ENCODE data around the gene TCF3. TPM values are rescaled to one million over a fixed set of nuclear protein-coding genes. Genes with fewer than 3 reads are reported as not detected.
A peak's percentile ranks its signal among the peaks of the same experiment; 100 is the strongest.

The TCF3 gene
- total and polyA plus RNA-seq, 2 donors (not counting 3 experiments of a cell fraction or from before 2014, with no cell fraction given), result 147 to 193 TPM

DNA sequence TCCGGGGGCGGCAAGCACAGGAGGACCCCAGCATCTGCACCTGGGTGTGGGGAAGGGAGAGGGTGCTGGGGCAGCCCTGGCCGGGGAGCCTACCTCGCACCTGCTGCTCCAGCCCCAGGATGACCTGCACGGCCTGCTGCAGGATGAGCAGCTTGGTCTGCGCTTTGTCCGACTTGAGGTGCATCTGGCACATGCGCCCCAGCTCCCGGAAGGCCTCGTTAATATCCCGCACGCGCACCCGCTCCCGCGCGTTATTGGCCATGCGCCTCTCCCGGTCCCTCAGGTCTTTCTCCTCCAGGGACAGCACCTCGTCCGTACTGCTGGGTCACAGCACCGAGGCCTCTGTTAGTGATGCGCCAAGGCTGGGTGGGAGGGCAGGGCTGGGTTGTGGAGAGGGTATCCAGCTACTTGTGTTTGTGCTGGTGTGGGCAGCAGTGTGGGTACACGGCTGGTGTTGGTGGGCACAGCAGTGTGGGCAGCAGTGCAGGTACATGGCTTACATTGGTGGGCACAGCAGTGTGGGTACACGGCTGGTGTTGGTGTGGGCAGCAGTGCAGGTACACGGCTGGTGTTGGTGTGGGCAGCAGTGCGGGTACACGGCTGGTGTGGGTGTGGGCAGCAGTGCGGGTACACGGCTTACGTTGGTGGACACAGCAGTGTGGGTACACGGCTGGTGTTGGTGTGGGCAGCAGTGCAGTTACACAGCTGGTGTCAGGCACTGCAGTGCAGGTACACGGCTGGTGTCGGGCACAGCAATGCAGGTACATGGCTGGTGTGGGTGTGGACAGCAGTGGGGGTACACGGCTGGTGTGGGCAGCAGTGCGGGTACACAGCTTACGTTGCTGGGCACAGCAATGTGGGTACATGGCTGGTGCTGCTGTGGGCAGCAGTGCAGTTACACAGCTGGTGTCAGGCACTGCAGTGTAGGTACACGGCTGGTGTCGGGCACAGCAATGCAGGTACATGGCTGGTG lies 40.0 kb downstream of the TCF3 start:
- CTCF ChIA-PET, result no interaction called here
- Histone ChIP-seq H3K9me1 (replicated peaks; ENCODE audit: control insufficient read depth, extremely low read depth, insufficient read depth, low read length) (no peaks in the 10 kb centered on the region), H3K9ac (replicated peaks; ENCODE audit: extremely low read depth, insufficient read depth, low read length) (no peak overlapping the region), H3K79me2 (ENCODE audit: control insufficient read depth, insufficient read depth, low read length) (no peaks in the 10 kb centered on the region), H3K4me3 (replicated peaks in 1 of 3; ENCODE audit: insufficient read depth in 1 of 3, low read depth in 1 of 3, low read length in 3 of 3) (no peak overlapping the region), H3K27ac (ENCODE audit: insufficient read depth, low read depth, low read length) (no peak overlapping the region), H3K9me3 (replicated peaks; ENCODE audit: control insufficient read depth, insufficient read depth, low read length) (no peaks in the 10 kb centered on the region), H3K27me3 (ENCODE audit: control insufficient read depth in 2 of 2, insufficient read depth in 2 of 2, low read length in 2 of 2) (no peaks in the 10 kb centered on the region), H3K36me3 (ENCODE audit: control insufficient read depth in 2 of 2, extremely low read depth in 1 of 2, insufficient read depth in 2 of 2, low read length in 2 of 2) (peaks cover 13 to 53% of the 10 kb centered on the region in 2 experiments), H4K20me1 (replicated peaks; ENCODE audit: control insufficient read depth, extremely low read depth, insufficient read depth, low read length) (no peaks in the 10 kb centered on the region), H3K4me2 (ENCODE audit: insufficient read depth, low read length) (no peak overlapping the region), H2AFZ (ENCODE audit: low read depth, low read length) (no peak overlapping the region), H3K4me1 (ENCODE audit: control insufficient read depth, extremely low read depth, insufficient read depth, low read length) (no peaks in the 10 kb centered on the region)
- dilution Hi-C loops (cut with MboI; ENCODE audit: extremely low pct_ligation_motif_present, low sequenced_read_pairs) (no loop called here), intact Hi-C loops (cut with micrococcal nuclease) (no loop called here)
- BruUV-seq (replicated peaks), result no TSS peak
- no peak for FAIRE-seq
- POLR2A ChIA-PET, result no interaction called here
- no peak for DNase-seq (ENCODE audit: low read depth, low spot score)
- TF ChIP-seq FOS (IDR thresholded peaks at IDR 0.05; ENCODE audit: borderline replicate concordance, insufficient read depth, low read length) (no peak), POLR2A (IDR thresholded peaks at IDR 0.05; ENCODE audit: low read depth, low read length) (no peak)

GRCh38 chr19:1611353-1611752 lies 41.1 kb downstream of the TCF3 start:
- CTCF ChIA-PET, result no interaction called here
- TSS peak; percentile 32 for BruUV-seq (replicated peaks)
- no peak for DNase-seq (ENCODE audit: low read depth, low spot score)

More at GRCh38 chr19:1611353-1611752, 41.1 kb downstream of the TCF3 start:
- POLR2A ChIA-PET, result interaction anchor here (0.7 kb wide), 1 partner anchor 202 kb away, joined by 7 read pairs; no protein-coding TSS in a partner anchor
- FAIRE-seq, result no peak
- Histone ChIP-seq H3K27me3 (ENCODE audit: control insufficient read depth in 2 of 2, insufficient read depth in 2 of 2, low read length in 2 of 2) (no peaks in the 10 kb centered on the region), H3K4me1 (ENCODE audit: control insufficient read depth, extremely low read depth, insufficient read depth, low read length) (peaks cover 2% of the 10 kb centered on the region), H3K9me3 (replicated peaks; ENCODE audit: control insufficient read depth, insufficient read depth, low read length) (no peaks in the 10 kb centered on the region), H4K20me1 (replicated peaks; ENCODE audit: control insufficient read depth, extremely low read depth, insufficient read depth, low read length) (no peaks in the 10 kb centered on the region), H2AFZ (ENCODE audit: low read depth, low read length) (no peak overlapping the region), H3K9ac (replicated peaks; ENCODE audit: extremely low read depth, insufficient read depth, low read length) (no peak overlapping the region), H3K9me1 (replicated peaks; ENCODE audit: control insufficient read depth, extremely low read depth, insufficient read depth, low read length) (no peaks in the 10 kb centered on the region), H3K27ac (ENCODE audit: insufficient read depth, low read depth, low read length) (no peak overlapping the region), H3K79me2 (ENCODE audit: control insufficient read depth, insufficient read depth, low read length) (no peaks in the 10 kb centered on the region), H3K4me3 (replicated peaks in 1 of 3; ENCODE audit: insufficient read depth in 1 of 3, low read depth in 1 of 3, low read length in 3 of 3) (no peak overlapping the region), H3K36me3 (ENCODE audit: control insufficient read depth in 2 of 2, extremely low read depth in 1 of 2, insufficient read depth in 2 of 2, low read length in 2 of 2) (peaks cover 8 to 49% of the 10 kb centered on the region in 2 experiments), H3K4me2 (ENCODE audit: insufficient read depth, low read length) (no peak overlapping the region)
- intact Hi-C loops (cut with micrococcal nuclease), result no loop called here
- dilution Hi-C loops (cut with MboI; ENCODE audit: extremely low pct_ligation_motif_present, low sequenced_read_pairs), result no loop called here
- TF ChIP-seq, protein P1, sequence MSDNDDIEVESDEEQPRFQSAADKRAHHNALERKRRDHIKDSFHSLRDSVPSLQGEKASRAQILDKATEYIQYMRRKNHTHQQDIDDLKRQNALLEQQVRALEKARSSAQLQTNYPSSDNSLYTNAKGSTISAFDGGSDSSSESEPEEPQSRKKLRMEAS (IDR thresholded peaks at IDR 0.05; ENCODE audit: insufficient read depth, insufficient read length), result no peak
- TF ChIP-seq JUN (IDR thresholded peaks at IDR 0.05; ENCODE audit: borderline replicate concordance, insufficient read depth, insufficient read length, low read depth), result no peak
- no peak for TF ChIP-seq POLR2A (IDR thresholded peaks at IDR 0.05; ENCODE audit: low read depth, low read length)
- TF ChIP-seq, protein P2, sequence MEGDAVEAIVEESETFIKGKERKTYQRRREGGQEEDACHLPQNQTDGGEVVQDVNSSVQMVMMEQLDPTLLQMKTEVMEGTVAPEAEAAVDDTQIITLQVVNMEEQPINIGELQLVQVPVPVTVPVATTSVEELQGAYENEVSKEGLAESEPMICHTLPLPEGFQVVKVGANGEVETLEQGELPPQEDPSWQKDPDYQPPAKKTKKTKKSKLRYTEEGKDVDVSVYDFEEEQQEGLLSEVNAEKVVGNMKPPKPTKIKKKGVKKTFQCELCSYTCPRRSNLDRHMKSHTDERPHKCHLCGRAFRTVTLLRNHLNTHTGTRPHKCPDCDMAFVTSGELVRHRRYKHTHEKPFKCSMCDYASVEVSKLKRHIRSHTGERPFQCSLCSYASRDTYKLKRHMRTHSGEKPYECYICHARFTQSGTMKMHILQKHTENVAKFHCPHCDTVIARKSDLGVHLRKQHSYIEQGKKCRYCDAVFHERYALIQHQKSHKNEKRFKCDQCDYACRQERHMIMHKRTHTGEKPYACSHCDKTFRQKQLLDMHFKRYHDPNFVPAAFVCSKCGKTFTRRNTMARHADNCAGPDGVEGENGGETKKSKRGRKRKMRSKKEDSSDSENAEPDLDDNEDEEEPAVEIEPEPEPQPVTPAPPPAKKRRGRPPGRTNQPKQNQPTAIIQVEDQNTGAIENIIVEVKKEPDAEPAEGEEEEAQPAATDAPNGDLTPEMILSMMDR (IDR thresholded peaks at IDR 0.05; ENCODE audit: extremely low read depth in 1 of 2, insufficient read depth in 1 of 2, low read depth in 1 of 2, low read length in 2 of 2), result no peak
- no peak for TF ChIP-seq MYC (IDR thresholded peaks at IDR 0.05; ENCODE audit: low read depth, low read length)
- no peak for TF ChIP-seq POLR2AphosphoS5 (IDR thresholded peaks at IDR 0.05; ENCODE audit: insufficient read depth, low read depth, low read length)
- no peak for TF ChIP-seq GATA2 (IDR thresholded peaks at IDR 0.05; ENCODE audit: insufficient read depth, insufficient read length, low read depth, low read length)
- TF ChIP-seq EZH2 (IDR thresholded peaks at IDR 0.05; ENCODE audit: borderline replicate concordance, low read depth, low read length, severe bottlenecking), result no peak
- TF ChIP-seq FOS (IDR thresholded peaks at IDR 0.05; ENCODE audit: borderline replicate concordance, insufficient read depth, low read length), result no peak
